ENCODE data around the gene SPACA9.
A peak's percentile ranks its signal among the peaks of the same experiment; 100 is the strongest.

SPACA9 gene

DNA sequence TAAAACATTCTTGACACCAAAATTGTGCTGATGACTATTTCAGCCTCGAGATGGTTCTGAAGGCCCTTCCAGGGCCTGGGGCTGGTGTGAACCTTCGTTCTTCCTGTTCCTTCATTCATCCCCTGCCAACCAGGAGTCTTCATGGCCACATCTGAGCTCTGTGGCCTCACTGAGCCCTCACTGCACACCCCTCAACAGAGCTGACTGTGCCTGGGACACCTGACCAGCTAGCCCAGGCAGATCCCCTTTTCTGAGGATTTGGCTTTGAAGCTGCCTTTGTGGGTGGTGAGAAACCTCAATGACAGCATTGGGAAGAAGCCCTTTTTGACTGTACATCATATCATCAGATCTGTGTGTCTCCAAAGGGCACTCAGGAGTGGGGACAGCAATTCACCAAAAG lies 14.4 kb upstream of the SPACA9 start:
- no peak for DNase-seq

GRCh38 chr9:132864691-132865090 lies 14.0 kb upstream of the SPACA9 start:
- DNase-seq, result no peak

- no peak for DNase-seq
Observed at GRCh38 chr9:132866898-132867297, 11.8 kb upstream of the SPACA9 start.

DNA sequence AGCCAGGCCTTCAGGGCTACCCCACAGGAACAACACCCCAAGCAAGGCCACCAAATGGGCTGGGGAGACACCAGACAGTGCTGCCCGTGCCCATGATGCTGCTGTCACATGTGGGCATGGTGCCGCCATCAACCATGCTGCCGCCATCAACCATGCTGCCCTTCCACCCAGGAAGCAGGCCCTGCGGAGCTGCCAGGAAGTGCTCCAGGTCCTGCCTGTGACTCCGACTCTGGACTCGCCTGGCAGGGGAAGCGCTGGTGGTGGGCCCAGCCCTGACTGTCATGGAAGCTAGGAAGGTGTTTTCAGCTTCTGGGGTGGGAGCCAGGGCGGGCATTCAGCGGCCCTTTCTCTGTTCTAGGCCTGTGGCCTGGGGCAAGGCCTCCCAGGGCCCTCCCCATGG lies 9.4 kb upstream of the SPACA9 start:
- DNase-seq, result no peak

DNA sequence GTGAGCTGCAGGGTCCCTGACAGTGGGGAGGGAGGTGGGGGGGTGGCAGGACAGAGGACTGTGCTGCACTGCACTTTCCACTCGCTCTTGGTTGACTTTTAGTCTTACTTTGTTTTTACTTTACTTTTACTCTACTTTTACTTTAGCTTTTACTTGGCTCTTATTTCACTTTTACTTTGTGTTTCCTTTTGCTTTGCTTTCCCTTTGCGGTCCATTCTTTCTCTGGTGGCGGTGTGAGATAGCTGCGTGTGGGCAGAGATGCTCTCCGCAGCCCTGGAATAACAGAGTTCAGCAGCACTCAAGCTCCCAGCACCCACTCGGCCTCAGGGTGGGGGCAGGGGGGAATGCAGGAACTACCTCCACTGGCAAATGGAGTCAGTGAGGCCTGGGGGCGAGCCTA lies 5.3 kb upstream of the SPACA9 start:
- no peak for DNase-seq

DNA sequence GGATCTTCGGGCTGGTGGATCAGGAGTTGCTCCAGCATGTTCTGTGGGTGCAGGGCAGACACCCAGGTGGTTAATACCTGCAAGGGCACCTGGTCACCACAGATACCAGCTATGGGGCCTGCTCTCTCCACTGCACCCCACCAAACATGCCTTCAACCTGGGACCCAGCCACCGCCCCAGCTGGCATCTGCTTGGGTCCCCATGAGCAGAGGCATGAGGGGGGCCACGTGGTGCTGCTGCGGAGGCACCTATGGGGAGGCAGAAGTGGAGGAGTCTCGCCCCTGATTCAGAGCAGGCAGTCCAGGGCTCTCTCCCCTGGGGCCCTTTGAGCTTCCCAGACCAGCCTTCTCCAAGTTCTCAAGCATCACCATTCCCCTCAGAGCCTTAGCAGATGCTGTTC lies 3.5 kb upstream of the SPACA9 start:
- no peak for DNase-seq

GRCh38 chr9:132876849-132877248 lies 1.8 kb upstream of the SPACA9 start:
- no peak for DNase-seq

DNA sequence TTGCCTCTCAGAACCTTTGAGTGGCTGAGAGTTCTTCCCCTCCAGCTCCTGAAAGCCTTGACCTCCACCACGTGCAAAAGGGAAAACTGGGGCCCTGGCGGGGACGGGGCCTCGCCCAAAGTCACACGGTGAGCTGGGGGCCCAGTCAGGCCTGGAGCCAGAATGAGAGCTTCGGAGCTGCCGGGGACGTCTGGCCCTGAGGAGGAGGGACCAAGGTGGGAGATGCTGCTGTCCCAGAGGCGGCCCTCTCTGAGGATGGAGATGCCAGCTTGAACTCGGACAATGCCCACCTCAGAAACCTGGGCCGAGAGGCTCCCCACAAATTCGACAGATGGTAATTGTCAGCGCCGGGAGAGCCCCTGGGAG lies 1.3 kb upstream of the SPACA9 start:
- DNase-seq, result no peak

DNA sequence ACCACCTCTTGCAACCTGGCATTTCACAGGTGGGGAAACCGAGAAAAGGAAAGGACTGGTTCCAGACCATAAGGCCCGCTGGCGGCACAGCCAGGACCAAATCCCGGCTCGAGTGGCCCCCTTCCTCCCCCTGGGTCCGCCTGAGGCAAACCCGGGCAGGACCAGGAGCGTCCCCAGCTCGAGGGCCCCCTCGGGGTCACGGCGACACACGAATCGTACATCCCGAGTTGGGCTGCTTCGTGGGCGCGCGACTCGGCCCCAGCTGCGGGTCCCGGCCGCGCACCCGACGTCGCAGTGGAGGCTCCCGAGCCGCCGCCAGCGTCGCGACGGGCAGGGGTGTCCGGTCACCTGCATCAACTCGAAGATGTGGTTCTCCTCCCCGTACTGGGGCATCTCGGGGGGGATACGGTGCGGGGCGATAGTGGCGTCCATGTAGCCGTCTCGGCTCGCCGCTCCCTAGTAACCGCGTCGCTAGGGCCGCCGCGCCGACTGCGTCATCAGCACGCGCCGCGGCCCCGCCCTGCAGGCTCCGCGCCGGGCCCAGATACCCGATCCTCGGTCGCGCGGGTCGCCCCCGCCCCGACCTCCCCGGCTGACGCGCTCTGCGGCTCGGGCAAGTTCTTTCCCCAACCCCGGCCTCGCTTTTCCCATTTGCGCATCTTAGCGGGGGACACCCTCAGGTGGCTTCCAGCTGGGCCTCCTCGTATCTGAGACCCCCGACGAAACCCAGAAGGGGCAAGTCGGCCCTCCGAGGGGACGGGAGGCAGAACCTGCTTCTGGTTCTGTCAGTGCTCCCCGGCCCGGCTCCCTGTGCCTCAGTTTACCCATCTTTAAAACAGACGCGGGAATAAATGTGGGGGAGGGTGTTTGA lies 639 bp upstream of the SPACA9 start, which contains the start of gene AK8:
Gene AK8 (minus strand): TSS at position 461 of the 871 bp plus-strand sequence. CDS start 29 bp downstream, at position 432.
- peak; percentile 84 for DNase-seq

- no peak for DNase-seq
Observed at GRCh38 chr9:132879457-132880323, 992 bp downstream of the SPACA9 start.

DNA sequence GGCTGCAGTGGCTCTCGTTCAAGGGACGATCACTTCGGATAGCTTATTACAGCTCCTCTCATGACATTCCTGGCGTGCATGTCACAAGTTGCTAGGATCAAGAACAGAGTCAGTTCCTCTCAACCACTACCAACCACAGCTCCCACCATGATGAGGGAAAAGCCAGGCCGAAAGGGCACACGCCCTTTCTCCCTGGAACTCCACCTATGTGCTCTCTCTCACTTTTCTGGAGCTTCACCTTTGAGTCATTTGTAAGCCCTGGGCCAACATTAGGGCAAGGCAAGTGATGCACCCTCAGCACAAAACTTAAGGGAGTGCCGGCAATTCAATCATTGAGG lies 1.6 kb downstream of the SPACA9 start:
- DNase-seq, result no peak

GRCh38 chr9:132881826-132882225 lies 3.1 kb downstream of the SPACA9 start:
- DNase-seq, result no peak

DNA sequence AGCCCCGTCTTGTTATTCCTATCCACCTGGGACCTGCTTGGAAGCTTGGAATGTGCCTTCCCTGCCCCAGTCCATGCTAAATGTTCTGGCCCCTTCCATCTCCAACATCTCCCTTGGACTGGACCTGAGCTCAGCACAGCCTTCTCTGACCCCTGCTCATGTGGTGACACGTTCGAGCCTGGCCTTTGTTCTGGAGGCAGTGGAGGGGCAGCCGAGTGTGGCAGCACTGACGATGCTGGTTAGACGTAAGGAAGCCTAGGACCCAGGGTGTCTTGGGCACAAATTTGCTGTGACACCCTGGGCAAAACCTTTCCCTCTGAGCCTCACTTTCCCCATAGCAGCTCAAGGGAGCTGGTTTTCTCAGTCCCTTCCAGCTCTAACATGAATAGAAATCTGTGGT lies 3.9 kb downstream of the SPACA9 start:
- DNase-seq, result no peak

GRCh38 chr9:132883349-132884294 lies 4.9 kb downstream of the SPACA9 start:
- DNase-seq, result no peak

DNA sequence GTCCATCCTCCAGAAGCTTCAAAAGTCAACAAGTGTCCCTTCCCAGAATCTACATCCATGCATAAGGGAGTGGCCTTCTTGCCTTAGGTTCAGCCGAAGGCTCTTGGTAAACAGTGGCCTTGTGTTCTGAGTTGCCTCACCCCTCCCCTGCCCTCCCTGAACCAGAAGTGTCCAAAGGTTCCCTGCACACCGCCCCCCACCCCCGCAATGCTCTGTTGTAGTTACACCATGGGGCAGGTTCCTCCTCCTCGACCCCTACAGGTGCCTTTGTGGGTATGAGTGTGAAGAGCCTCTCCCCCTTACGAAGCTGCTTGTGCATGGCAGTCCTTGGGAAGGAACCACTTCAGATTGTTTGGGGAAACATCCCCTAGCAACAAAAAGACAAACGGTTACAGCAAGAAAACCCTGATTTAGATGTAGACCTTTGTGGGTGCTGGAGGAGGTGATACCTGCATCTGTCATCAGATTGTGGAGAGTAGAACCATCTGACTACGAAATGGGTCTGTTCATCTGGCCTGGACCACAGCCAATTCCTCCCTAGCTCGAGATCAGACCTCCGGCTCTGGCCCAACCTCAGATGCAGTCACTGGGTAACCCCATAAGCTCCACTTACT lies 7.1 kb downstream of the SPACA9 start:
- no peak for DNase-seq

- no peak for DNase-seq
Observed at GRCh38 chr9:132886334-132886725, 7.6 kb downstream of the SPACA9 start.

GRCh38 chr9:132887181-132888120 lies 8.8 kb downstream of the SPACA9 start:
- DNase-seq, result no peak

- DNase-seq, result no peak
Observed at GRCh38 chr9:132888151-132888550, 9.5 kb downstream of the SPACA9 start.

- no peak for DNase-seq
Observed at GRCh38 chr9:132892400-132892799, 13.7 kb downstream of the SPACA9 start.

DNA sequence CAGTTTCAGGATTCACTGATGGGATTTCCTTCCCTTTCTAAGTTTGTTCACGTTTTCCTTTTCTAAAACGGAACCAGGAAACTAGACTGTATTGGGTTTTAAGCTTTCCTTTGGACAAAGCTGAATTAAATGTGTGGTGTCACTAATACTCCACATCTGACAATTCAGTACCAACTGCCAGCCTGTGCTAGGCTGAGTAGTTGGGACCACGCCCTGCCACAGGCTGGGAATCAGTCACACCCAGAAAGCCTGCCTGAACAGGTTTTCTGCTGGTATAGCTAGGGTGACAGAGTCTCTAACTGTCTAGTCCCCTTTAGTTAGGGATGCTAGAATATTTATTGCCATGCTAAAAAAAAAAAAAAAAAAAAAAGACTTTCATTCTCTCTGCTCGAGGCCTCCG lies 15.6 kb downstream of the SPACA9 start:
- no peak for DNase-seq

All from stimulated activated CD8-positive, alpha-beta memory T cell treated with anti-CD3 and anti-CD28 coated beads, Interleukin-4, amount 100 ng/mL, for 48 hours (primary cell).